HG02798 (cell line): ENCODE results near the gene THBS1.

Experiments used
- ATAC-seq: cut with Tn5 transposase; IDR thresholded peaks from one replicate; pipeline ENCODE4 v1.9.1; 2021; ENCODE audit warnings: mild to moderate bottlenecking; ENCODE audit not compliant: unreplicated experiment, poor library complexity

Gene THBS1

DNA sequence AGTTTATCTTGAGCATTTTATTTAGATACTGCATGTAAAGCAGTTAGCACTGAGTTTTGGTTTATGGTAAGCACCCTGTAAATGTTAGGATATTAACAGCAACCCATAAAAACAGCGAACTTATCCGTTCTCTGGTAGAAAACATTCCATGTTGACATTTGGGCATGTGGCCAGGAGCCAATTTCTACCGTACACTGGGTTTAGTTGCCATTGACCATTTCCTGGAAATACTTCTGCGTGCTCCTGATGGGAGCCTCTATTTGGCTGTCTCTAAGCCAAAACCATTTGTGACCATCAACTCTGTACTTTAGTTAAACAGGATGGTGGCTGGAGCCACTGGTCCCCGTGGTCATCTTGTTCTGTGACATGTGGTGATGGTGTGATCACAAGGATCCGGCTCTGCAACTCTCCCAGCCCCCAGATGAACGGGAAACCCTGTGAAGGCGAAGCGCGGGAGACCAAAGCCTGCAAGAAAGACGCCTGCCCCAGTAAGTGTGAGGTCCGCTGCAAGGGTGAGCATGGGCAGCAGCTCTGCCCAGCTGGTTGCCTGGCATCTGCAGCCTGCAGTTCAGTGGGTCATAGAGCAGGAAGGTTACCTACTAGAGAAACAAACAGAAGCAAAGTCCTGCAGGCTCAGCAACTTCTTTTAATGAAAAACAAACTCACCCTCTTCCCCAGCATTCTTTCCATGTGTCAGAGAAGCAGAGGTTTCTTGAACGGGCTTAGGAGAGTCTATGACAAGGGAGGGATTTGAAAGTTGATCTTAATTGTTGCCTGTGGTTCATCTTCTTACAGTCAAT lies 7.1 kb downstream of the THBS1 start:
- no peak for ATAC-seq

DNA sequence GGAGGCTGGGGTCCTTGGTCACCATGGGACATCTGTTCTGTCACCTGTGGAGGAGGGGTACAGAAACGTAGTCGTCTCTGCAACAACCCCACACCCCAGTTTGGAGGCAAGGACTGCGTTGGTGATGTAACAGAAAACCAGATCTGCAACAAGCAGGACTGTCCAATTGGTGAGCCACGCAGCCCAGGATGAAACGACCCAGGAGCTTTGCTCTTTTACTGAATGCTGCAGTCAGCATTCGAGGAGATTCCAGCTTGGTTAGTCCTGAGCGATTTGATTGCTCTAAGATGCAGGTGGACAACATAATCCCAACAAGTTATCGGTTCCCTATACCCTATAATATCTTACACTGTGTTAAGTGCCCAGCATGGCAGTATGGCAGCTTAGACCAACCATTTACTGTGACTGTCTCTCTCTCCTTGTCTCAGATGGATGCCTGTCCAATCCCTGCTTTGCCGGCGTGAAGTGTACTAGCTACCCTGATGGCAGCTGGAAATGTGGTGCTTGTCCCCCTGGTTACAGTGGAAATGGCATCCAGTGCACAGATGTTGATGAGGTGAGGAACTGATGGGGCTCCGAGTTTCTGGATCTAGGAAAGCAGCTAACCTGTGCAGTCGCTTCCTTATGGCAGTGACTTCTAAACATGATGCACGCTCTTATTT lies 7.8 kb downstream of the THBS1 start:
- no peak for ATAC-seq

DNA sequence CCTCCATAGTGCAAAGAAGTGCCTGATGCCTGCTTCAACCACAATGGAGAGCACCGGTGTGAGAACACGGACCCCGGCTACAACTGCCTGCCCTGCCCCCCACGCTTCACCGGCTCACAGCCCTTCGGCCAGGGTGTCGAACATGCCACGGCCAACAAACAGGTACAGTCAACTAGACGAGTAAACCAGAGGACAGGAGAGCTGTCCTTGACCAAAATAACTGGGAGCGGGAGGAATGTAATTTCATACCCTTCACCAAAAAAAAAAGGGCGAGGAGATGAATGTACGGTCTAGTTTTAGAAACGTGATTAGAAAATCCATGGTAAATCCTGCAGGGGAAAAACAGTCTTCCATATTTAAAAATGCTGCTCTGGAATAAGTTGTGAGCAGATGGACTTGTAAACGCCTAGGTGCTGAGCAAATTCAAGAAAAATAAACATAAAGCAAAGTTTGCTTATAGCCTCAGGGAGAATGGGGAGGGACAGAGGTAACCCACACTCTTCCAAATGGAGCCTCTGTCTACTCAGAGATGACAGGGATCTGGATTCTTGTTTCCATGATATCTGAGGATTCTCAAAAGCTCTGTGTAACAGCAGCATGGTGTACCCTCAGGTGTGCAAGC lies 8.4 kb downstream of the THBS1 start:
- ATAC-seq = no peak

DNA sequence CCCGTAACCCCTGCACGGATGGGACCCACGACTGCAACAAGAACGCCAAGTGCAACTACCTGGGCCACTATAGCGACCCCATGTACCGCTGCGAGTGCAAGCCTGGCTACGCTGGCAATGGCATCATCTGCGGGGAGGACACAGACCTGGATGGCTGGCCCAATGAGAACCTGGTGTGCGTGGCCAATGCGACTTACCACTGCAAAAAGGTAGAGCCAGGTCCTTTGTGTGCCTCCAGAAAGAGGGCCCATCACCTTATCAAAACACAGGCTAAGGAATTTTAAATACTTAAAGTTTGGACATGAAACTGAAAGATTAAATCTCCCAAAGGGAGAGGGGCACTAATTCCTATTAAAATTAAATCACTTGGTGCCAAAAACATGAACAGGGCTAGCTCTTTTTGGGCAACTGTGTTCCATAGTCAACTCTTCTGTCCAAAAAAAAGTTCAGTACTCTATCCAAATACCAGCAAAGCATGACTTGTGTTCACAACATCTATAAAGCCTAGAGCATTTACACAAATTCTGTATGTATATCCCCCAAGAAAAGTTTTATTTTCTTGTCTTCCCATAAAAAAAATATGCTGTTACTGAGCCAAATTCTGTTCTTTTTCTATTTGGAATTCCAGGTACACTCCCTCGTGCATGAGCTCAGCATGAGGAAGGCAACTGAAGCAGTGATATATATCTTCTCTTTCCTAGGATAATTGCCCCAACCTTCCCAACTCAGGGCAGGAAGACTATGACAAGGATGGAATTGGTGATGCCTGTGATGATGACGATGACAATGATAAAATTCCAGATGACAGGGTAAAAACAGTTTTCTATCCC lies 9.2 kb downstream of the THBS1 start:
- ATAC-seq = no peak

DNA sequence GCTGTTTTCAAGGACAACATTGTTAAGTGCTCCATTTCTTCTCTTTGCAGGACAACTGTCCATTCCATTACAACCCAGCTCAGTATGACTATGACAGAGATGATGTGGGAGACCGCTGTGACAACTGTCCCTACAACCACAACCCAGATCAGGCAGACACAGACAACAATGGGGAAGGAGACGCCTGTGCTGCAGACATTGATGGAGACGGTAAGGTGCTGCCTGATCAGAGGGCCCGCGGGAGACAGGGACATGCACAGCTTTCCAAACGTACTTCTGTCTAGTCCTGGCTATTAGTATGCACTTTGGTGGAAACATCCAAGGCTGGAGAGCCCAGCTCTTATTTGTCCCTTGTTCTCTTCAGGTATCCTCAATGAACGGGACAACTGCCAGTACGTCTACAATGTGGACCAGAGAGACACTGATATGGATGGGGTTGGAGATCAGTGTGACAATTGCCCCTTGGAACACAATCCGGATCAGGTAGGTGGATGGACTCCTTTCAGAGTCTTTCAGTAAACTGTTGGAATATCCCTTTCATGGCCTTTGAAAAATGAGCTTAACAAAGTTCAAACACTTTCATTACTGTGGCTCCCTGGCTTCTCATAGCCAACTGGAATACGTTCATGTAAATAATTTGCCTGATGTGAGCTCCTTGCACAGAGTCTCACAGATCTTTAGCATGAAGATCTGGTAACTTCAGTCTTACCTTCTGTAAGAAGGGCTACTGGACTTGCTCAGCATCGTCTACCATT lies 10.4 kb downstream of the THBS1 start:
- ATAC-seq = no peak

DNA sequence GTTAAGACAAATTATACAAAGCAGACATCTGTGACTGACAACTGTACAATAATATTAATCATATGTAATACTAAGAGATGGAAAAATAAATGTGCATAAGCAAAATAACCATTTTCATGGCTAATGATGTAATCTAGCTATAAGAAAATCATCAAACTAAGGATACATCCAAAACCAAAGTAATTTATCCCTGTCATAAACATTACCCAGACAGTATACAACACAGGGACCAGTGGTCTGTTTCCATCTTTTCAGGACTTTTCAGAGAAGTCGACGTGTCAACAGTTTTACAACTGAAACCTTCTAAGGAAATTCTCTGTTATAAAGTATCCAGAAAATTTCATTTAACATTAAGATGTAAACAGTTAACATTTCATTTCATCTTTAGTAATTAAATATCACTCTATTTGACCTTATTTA lies 11.0 kb downstream of the THBS1 start:
- no peak for ATAC-seq

DNA sequence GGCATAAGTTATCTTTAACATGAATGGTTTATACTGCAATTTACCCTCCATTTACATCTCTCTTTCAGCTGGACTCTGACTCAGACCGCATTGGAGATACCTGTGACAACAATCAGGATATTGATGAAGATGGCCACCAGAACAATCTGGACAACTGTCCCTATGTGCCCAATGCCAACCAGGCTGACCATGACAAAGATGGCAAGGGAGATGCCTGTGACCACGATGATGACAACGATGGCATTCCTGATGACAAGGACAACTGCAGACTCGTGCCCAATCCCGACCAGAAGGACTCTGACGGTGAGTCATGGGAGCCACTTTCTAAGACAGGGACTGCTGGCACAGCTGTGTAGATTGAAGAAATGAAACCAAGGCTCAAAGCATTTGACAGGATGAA lies 11.6 kb downstream of the THBS1 start:
- ATAC-seq = no peak

DNA sequence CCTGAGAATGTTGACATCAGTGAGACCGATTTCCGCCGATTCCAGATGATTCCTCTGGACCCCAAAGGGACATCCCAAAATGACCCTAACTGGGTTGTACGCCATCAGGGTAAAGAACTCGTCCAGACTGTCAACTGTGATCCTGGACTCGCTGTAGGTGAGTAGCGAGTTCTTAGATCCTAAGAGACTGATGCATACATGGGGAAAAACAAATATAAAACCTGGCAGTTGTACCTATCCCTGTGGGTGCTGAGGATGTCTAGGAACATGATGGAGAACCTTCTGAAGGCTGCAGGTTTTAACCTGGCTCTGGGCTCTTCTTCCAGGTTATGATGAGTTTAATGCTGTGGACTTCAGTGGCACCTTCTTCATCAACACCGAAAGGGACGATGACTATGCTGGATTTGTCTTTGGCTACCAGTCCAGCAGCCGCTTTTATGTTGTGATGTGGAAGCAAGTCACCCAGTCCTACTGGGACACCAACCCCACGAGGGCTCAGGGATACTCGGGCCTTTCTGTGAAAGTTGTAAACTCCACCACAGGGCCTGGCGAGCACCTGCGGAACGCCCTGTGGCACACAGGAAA lies 12.3 kb downstream of the THBS1 start:
- ATAC-seq = no peak

DNA sequence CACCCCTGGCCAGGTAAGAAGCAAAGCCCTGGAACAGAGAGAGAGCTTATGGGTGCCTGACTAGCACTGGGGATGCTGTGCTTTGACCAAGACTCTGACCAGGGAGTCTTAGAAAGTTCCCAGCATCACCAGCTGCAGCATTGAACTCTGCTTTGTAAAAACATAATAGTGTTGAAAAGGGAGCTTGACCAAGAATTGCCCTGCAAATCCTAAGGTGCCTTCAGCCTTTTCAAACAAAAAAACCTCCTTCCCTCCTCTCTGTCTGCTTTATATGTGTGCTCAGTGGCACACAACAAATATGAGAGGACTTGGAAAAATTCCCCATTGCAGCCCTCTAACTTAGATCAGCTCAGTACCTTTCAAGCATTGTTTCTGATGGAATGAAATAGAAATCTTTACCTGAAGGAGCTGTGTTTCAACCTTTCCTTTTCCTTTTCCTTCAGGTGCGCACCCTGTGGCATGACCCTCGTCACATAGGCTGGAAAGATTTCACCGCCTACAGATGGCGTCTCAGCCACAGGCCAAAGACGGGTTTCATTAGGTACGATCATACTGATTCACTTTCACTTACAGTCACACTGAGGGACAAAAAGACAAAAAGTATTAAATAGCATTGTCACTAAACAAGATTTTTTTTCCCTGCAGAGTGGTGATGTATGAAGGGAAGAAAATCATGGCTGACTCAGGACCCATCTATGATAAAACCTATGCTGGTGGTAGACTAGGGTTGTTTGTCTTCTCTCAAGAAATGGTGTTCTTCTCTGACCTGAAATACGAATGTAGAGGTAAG lies 13.0 kb downstream of the THBS1 start:
- ATAC-seq = no peak

DNA sequence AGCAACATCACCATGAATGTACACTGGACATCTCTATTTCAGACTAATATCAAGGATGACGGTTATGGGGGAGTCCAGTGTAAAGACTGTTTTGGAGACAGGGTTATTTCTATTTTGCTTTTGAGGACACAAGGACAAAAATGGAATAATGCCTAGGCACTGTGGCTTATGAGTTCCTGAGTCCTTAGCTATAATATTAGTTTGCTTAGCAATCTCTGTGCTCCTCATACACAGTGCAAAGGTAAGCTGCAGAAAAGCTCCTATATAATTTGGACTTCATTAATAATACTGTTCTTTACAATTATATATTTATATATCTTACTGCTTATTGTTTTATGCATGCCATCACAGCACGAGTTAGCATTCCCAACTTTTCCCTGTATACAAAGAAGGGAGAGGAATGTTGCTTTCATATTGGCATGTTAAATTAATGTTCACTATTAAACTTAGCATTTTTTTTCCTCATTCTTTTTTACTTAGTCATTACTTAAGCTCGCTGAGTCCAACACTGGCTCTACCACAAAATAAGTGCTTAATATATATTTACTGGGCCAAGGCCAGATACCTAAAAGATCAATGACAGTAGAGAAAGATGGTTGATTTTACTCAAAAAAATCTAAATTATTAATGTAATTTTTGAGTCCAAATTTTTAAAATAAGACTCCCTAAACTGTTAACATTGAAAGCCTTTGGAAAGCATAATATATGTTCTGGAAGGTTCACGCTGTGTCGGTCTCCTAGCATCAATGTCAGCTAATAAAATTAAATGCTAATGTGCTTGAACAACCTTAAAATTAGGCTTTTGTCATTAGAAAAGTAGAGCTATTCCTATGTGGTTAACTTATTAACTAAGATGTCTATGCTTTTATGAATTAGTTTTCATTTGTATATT lies 13.8 kb downstream of the THBS1 start:
- no peak for ATAC-seq

DNA sequence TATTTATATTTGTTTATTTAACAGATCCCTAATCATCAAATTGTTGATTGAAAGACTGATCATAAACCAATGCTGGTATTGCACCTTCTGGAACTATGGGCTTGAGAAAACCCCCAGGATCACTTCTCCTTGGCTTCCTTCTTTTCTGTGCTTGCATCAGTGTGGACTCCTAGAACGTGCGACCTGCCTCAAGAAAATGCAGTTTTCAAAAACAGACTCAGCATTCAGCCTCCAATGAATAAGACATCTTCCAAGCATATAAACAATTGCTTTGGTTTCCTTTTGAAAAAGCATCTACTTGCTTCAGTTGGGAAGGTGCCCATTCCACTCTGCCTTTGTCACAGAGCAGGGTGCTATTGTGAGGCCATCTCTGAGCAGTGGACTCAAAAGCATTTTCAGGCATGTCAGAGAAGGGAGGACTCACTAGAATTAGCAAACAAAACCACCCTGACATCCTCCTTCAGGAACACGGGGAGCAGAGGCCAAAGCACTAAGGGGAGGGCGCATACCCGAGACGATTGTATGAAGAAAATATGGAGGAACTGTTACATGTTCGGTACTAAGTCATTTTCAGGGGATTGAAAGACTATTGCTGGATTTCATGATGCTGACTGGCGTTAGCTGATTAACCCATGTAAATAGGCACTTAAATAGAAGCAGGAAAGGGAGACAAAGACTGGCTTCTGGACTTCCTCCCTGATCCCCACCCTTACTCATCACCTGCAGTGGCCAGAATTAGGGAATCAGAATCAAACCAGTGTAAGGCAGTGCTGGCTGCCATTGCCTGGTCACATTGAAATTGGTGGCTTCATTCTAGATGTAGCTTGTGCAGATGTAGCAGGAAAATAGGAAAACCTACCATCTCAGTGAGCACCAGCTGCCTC lies 14.7 kb downstream of the THBS1 start:
- no peak for ATAC-seq

DNA sequence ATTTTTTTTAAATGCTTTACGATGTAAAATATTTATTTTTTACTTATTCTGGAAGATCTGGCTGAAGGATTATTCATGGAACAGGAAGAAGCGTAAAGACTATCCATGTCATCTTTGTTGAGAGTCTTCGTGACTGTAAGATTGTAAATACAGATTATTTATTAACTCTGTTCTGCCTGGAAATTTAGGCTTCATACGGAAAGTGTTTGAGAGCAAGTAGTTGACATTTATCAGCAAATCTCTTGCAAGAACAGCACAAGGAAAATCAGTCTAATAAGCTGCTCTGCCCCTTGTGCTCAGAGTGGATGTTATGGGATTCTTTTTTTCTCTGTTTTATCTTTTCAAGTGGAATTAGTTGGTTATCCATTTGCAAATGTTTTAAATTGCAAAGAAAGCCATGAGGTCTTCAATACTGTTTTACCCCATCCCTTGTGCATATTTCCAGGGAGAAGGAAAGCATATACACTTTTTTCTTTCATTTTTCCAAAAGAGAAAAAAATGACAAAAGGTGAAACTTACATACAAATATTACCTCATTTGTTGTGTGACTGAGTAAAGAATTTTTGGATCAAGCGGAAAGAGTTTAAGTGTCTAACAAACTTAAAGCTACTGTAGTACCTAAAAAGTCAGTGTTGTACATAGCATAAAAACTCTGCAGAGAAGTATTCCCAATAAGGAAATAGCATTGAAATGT lies 15.6 kb downstream of the THBS1 start:
- no peak for ATAC-seq

DNA sequence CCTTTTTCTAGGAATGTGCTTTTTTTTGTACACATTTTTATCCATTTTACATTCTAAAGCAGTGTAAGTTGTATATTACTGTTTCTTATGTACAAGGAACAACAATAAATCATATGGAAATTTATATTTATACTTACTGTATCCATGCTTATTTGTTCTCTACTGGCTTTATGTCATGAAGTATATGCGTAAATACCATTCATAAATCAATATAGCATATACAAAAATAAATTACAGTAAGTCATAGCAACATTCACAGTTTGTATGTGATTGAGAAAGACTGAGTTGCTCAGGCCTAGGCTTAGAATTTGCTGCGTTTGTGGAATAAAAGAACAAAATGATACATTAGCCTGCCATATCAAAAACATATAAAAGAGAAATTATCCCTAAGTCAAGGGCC lies 16.5 kb downstream of the THBS1 start:
- no peak for ATAC-seq

DNA sequence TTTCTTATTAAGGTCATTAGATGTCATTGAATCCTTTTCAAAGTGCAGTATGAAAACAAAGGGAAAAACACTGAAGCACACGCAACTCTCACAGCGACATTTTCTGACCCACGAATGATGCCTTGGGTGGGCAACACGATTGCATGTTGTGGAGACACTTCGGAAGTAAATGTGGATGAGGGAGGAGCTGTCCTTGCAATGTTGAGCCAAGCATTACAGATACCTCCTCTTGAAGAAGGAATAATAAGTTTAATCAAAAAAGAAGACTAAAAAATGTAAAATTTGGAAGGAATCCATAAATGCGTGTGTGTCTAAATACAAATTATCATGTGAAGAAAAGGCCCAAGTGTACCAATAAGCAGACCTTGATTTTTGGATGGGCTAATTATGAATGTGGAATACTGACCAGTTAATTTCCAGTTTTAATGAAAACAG lies 16.9 kb downstream of the THBS1 start:
- no peak for ATAC-seq

DNA sequence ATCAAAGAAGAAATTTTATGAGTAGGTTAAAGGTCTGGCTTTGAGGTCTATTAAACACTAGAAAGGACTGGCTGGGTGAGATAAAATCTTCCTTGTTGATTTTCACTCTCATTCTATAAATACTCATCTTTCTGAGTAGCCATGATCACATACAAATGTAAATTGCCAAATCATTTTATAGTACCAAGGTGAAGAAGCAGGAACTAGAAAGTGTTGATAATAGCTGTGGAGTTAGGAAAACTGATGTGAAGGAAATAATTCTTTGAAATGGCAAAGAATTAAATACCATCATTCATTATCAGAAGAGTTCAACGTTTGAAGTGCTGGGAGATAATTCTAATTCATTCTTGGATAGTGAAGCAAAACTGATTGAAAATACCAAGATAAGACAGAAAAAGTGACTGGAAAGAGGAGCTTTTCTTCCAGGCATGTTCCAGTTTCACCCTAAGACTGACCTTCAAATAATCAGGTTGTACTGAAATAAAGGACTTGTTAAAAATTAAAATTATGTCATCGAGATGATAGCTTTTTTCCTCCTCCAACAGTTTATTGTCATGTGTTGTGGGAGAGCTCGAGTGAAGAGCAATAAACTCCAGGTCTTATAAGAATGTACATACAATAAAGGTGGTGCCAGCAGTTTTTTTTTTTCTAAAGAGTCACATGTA lies 17.4 kb downstream of the THBS1 start:
- no peak for ATAC-seq
